ENCODE measurements around the gene PPM1A. TPM values are rescaled to one million over a fixed set of nuclear protein-coding genes. Genes with fewer than 3 reads are reported as not detected.

The PPM1A gene
- total and polyA plus RNA-seq, 2 donors (not counting 3 experiments of a cell fraction or from before 2014, with no cell fraction given): 14.1 to 33.9 TPM

DNA sequence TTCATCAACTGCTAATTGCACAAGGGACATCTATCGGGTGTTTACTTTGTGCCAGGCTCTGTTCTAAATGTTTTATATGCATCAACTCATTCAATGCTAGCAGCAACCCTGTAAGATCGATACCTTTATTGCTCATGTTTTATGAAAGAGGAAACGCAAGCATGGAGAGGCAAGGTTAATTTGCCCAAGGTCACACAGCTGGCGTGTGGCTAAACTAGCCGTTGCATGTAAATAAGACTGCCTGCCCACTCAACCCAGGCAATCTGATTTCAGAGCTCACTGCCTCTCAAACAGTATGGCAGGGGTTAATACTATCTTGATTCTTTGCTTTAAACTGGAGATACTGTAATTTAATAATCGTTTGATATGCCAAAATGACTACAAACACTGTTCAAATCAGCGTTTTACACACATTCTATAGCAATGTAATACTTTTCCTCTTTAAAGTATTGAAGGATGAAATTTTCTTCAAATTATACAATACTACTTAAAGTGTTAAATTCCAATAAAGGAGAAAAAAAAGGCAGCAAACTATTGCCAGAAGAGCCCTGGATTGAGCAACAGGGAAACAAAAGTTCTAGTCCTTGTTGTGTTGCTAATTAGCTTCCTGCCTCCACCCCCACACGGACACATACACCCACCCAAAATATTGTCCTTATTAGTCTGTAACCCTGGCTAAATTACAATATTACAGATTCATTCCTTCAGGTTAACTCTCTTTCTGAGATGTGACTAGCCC lies 44.7 kb upstream of the PPM1A start:
- dilution Hi-C loops (cut with MboI; ENCODE audit: extremely low pct_ligation_motif_present, low sequenced_read_pairs) (no loop called here), intact Hi-C loops (cut with micrococcal nuclease) (no loop called here)
- Histone ChIP-seq H3K27ac (ENCODE audit: insufficient read depth, low read depth, low read length) (no peak overlapping the region), H3K9me1 (replicated peaks; ENCODE audit: control insufficient read depth, extremely low read depth, insufficient read depth, low read length) (no peaks in the 10 kb centered on the region), H4K20me1 (replicated peaks; ENCODE audit: control insufficient read depth, extremely low read depth, insufficient read depth, low read length) (no peaks in the 10 kb centered on the region), H3K36me3 (ENCODE audit: control insufficient read depth in 2 of 2, extremely low read depth in 1 of 2, insufficient read depth in 2 of 2, low read length in 2 of 2) (no peaks in the 10 kb centered on the region), H3K27me3 (ENCODE audit: control insufficient read depth in 2 of 2, insufficient read depth in 2 of 2, low read length in 2 of 2) (peaks cover 3 to 6% of the 10 kb centered on the region in 2 experiments), H3K4me2 (ENCODE audit: insufficient read depth, low read length) (no peak overlapping the region), H2AFZ (ENCODE audit: low read depth, low read length) (no peak overlapping the region), H3K4me3 (replicated peaks in 1 of 3; ENCODE audit: insufficient read depth in 1 of 3, low read depth in 1 of 3, low read length in 3 of 3) (no peak overlapping the region), H3K4me1 (ENCODE audit: control insufficient read depth, extremely low read depth, insufficient read depth, low read length) (no peaks in the 10 kb centered on the region), H3K79me2 (ENCODE audit: control insufficient read depth, insufficient read depth, low read length) (no peaks in the 10 kb centered on the region), H3K9ac (replicated peaks; ENCODE audit: extremely low read depth, insufficient read depth, low read length) (no peak overlapping the region), H3K9me3 (replicated peaks; ENCODE audit: control insufficient read depth, insufficient read depth, low read length) (no peaks in the 10 kb centered on the region)
- ChIA-PET CTCF (no interaction called here), POLR2A (no interaction called here)
- no peak for DNase-seq (ENCODE audit: low read depth, low spot score)
- no peak for FAIRE-seq
- no peak for TF ChIP-seq MYC (IDR thresholded peaks at IDR 0.05; ENCODE audit: low read depth, low read length)
- TF ChIP-seq EZH2 (IDR thresholded peaks at IDR 0.05; ENCODE audit: borderline replicate concordance, low read depth, low read length, severe bottlenecking): no peak
- no TSS peak for BruUV-seq (replicated peaks)

DNA sequence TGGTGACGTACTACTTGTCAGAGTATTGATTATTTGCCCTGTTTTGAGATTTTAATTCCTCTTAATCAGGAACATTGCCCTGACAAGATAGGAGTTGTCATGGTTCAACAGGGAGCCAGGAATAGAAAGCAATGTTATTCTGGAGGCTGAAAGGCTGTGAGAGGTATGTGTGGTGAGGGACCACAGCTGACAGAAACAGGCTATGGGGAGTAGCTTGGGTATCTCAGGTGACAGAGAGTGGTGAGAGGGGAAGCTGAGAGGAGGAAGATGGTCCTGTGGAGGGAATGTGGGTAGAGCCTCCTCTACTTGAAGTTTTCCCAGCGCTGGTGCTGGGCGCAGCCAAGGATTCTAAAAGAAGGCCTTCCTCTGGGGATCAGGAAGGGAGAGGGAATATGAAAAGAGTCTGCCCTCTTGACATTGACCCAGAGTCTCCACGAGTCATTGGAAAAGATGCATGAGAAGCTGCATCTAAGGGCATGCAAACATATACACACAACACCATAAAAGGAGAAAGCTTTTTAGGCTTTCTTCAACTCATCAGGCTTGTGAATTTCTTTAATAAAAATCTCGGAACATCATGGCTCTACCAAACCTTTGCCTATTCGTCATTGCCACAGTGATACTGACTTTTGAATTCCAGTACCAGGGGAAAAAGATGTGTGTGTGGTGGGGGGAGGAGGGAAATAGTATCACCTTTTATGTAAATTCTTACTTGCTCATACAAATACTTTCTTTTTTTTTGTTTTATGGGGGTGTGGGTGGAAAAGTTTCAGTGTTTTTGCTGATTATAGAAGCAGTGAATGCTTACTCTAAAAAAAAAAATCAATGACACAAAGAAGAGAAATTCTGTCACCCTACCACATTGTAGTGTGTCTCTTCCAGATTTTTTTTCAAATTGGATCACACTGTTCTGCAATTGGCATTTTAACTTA lies 43.9 kb upstream of the PPM1A start:
- H3K4me1 ChIP-seq (ENCODE audit: control insufficient read depth, extremely low read depth, insufficient read depth, low read length): no peaks in the 10 kb centered on the region
- intact Hi-C loops (cut with micrococcal nuclease) (no loop called here), dilution Hi-C loops (cut with MboI; ENCODE audit: extremely low pct_ligation_motif_present, low sequenced_read_pairs) (no loop called here)
- H3K4me3 ChIP-seq (replicated peaks in 1 of 3; ENCODE audit: insufficient read depth in 1 of 3, low read depth in 1 of 3, low read length in 3 of 3): no peak overlapping the region
- peaks cover 3 to 6% of the 10 kb centered on the region in 2 experiments for H3K27me3 ChIP-seq (ENCODE audit: control insufficient read depth in 2 of 2, insufficient read depth in 2 of 2, low read length in 2 of 2)
- no peaks in the 10 kb centered on the region for H3K36me3 ChIP-seq (ENCODE audit: control insufficient read depth in 2 of 2, extremely low read depth in 1 of 2, insufficient read depth in 2 of 2, low read length in 2 of 2)
- POLR2A ChIA-PET: no interaction called here
- no peak overlapping the region for H3K9ac ChIP-seq (replicated peaks; ENCODE audit: extremely low read depth, insufficient read depth, low read length)
- no peaks in the 10 kb centered on the region for H3K9me1 ChIP-seq (replicated peaks; ENCODE audit: control insufficient read depth, extremely low read depth, insufficient read depth, low read length)
- TF ChIP-seq, protein P1, sequence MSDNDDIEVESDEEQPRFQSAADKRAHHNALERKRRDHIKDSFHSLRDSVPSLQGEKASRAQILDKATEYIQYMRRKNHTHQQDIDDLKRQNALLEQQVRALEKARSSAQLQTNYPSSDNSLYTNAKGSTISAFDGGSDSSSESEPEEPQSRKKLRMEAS (IDR thresholded peaks at IDR 0.05; ENCODE audit: insufficient read depth, insufficient read length): no peak
- no peak overlapping the region for H3K27ac ChIP-seq (ENCODE audit: insufficient read depth, low read depth, low read length)
- H4K20me1 ChIP-seq (replicated peaks; ENCODE audit: control insufficient read depth, extremely low read depth, insufficient read depth, low read length): no peaks in the 10 kb centered on the region
- DNase-seq (ENCODE audit: low read depth, low spot score) (no peak), FAIRE-seq (no peak)
- CTCF ChIA-PET: interaction anchor here (1.2 to 1.3 kb wide), 2 partner anchors 21 to 127 kb away, joined by 3 read pairs; no protein-coding TSS in a partner anchor
- H3K4me2 ChIP-seq (ENCODE audit: insufficient read depth, low read length): no peak overlapping the region
- no peak overlapping the region for H2AFZ ChIP-seq (ENCODE audit: low read depth, low read length)
- BruUV-seq (replicated peaks): no TSS peak
- no peaks in the 10 kb centered on the region for H3K9me3 ChIP-seq (replicated peaks; ENCODE audit: control insufficient read depth, insufficient read depth, low read length)
- no peaks in the 10 kb centered on the region for H3K79me2 ChIP-seq (ENCODE audit: control insufficient read depth, insufficient read depth, low read length)
